NCI-H2196 (cell line): ENCODE results near the gene RTN4R.

Experiments
- DNase-seq: peaks from one replicate; lab custom pipeline; 2025; ENCODE audit not compliant: unreplicated experiment; lab: John Stamatoyannopoulos, UW

The RTN4R gene

GRCh38 chr22:20231514-20232236 is 36.4 kb downstream of the RTN4R start:
- no peak for DNase-seq

- DNase-seq, result no peak
Measured at GRCh38 chr22:20230777-20231420, 37.2 kb downstream of the RTN4R start.

GRCh38 chr22:20229916-20230775 is 38.0 kb downstream of the RTN4R start:
- DNase-seq, result no peak

GRCh38 chr22:20228939-20229272 is 39.2 kb downstream of the RTN4R start:
- DNase-seq, result no peak

- no peak for DNase-seq
Measured at GRCh38 chr22:20228055-20228938, 39.8 kb downstream of the RTN4R start.

GRCh38 chr22:20227363-20227762 is 40.8 kb downstream of the RTN4R start:
- DNase-seq, result no peak

GRCh38 chr22:20226760-20227350 is 41.3 kb downstream of the RTN4R start:
- DNase-seq, result no peak

GRCh38 chr22:20226077-20226716 is 41.9 kb downstream of the RTN4R start:
- no peak for DNase-seq

GRCh38 chr22:20225693-20225966 is 42.5 kb downstream of the RTN4R start:
- no peak for DNase-seq

- no peak for DNase-seq
Measured at GRCh38 chr22:20224917-20225692, 43.0 kb downstream of the RTN4R start.

GRCh38 chr22:20224256-20224626 is 43.9 kb downstream of the RTN4R start:
- DNase-seq, result no peak

GRCh38 chr22:20223421-20224255 is 44.5 kb downstream of the RTN4R start:
- DNase-seq, result no peak

GRCh38 chr22:20222764-20223420 is 45.2 kb downstream of the RTN4R start:
- DNase-seq, result no peak

GRCh38 chr22:20221421-20222340 is 46.4 kb downstream of the RTN4R start:
- DNase-seq, result peak; percentile 19

- DNase-seq, result no peak
Measured at GRCh38 chr22:20220629-20221026, 47.5 kb downstream of the RTN4R start.

GRCh38 chr22:20219667-20220628 is 48.2 kb downstream of the RTN4R start:
- no peak for DNase-seq
